ENCODE results near the gene PTPRQ. TPM values are rescaled to one million over a fixed set of nuclear protein-coding genes. Genes with fewer than 3 reads are reported as not detected.

Gene PTPRQ
- total and polyA plus RNA-seq, 2 of the 8 experiments (the other 6 are each of a cell fraction or from before 2014, with no cell fraction given): not detected

- TF ChIP-seq CHD7 (IDR thresholded peaks at IDR 0.05; ENCODE audit: insufficient replicate concordance, low read length) (no peak), RFX5 (IDR thresholded peaks at IDR 0.05; ENCODE audit: borderline replicate concordance, low read depth, low read length) (no peak), BACH1 (IDR thresholded peaks at IDR 0.05; ENCODE audit: low read length) (no peak), CBX5 (IDR thresholded peaks at IDR 0.05; ENCODE audit: low read depth, low read length) (no peak), POLR2A (IDR thresholded peaks at IDR 0.05; ENCODE audit: control extremely low read depth in 1 of 2, low read depth in 2 of 2, low read length in 2 of 2) (no peak), TAF1 (IDR thresholded peaks at IDR 0.05; ENCODE audit: low read depth, low read length) (no peak), SUZ12 (IDR thresholded peaks at IDR 0.05; ENCODE audit: low read length) (no peak), PHF8 (conservative IDR thresholded peaks at IDR 0.05; ENCODE audit: low read depth, low read length) (no peak), TAF7 (optimal IDR thresholded peaks at IDR 0.05; ENCODE audit: borderline replicate concordance, low read depth, low read length) (no peak), BRCA1 (IDR thresholded peaks at IDR 0.05; ENCODE audit: low read depth, low read length) (no peak)
Measured at GRCh38 chr12:80559766-80560165, 115.7 kb downstream of the PTPRQ start (continued).

Data from H1 (cell line).